ENCODE data around the gene CPNE7. TPM values are rescaled to one million over a fixed set of nuclear protein-coding genes. Genes with fewer than 3 reads are reported as not detected.

Gene CPNE7
- total and polyA plus RNA-seq, 10 of the 15 experiments (the other 5 are each of a cell fraction or from before 2014, with no cell fraction given) = 0.29 to 46.9 (median 17.5) TPM

DNA sequence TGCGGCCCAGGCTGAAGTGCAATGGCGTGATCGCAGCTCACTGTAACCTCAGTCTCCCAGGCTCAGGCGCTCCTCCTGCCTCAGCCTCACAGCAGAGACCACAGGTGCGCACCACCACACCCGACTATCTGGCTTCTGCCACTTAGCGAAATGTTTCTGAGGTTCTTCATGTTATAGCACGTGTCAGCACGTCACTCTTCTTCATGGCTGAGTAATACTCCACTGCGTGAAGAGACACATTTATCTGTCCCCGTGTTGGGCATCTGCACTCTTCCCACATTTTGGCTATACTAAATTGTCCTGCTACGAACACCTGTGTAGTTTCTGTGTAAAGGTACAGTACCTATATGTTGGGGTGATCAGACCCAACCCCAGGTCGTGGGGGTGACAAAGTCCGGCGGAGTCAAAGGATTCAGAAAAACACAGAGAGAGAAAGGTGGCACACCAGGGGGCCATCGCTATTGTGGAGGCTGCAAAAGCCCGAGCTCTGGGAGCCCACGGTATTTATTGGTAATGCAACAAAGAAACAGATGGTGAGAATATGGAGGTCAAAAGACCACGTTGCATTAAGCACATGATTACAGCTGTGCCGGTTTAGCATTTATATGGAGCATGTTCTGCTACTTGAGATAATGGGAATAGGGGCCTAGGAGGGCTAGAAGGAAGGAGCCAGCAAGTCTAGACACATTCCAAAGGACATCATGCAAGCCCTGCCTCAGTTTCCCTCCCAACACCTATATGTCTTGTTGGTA, 37.0 kb downstream of the CPNE7 start:
- DNase-seq (ENCODE audit: low read depth, low spot score) = no peak
- H4K20me1 ChIP-seq (ENCODE audit: control insufficient read depth, insufficient read depth) = no peaks in the 10 kb centered on the region
- ChIA-PET RAD21 (ENCODE audit: unreplicated experiment) (no interaction called here), POLR2A (interaction anchor here (0.6 kb wide), 1 partner anchor 12 kb away, joined by 5 read pairs; no protein-coding TSS in a partner anchor), SMC1A (ENCODE audit: uncharacterized antibody, unreplicated experiment) (no interaction called here), CTCF (no interaction called here)
- whole genome bisulfite sequencing (ENCODE audit: insufficient coverage, insufficient replicate concordance, low lambda C conversion rate, missing lambda C conversion rate) = 58% methylated on average over 20 of the region's 20 CpGs
- no peak for ATAC-seq
- no peaks in the 10 kb centered on the region for H3K27me3 ChIP-seq (replicated peaks in 1 of 2; ENCODE audit: control insufficient read depth in 2 of 2, insufficient read depth in 2 of 2, low read length in 1 of 2)
- no peaks in the 10 kb centered on the region for H3K4me1 ChIP-seq (ENCODE audit: control insufficient read depth, insufficient read depth, low read length)
- H3K9me3 ChIP-seq (replicated peaks; ENCODE audit: control insufficient read depth, insufficient read depth, low read length) = no peaks in the 10 kb centered on the region
- in situ Hi-C loops (cut with MboI) (no loop called here), intact Hi-C loops (cut with micrococcal nuclease; ENCODE audit: unreplicated experiment) (no loop called here)
- TF ChIP-seq SMAD1 (IDR thresholded peaks at IDR 0.05; ENCODE audit: low read depth, partially characterized antibody) (no peak), NFYB (IDR thresholded peaks at IDR 0.05; ENCODE audit: insufficient read depth, low read depth, low read length) (no peak), ZNF687 (IDR thresholded peaks at IDR 0.05) (no peak), NBN (IDR thresholded peaks at IDR 0.05) (no peak), ZSCAN29 (IDR thresholded peaks at IDR 0.05) (no peak), SIX5 (IDR thresholded peaks at IDR 0.05; ENCODE audit: low read depth, low read length, severe bottlenecking) (no peak), DPF2 (IDR thresholded peaks at IDR 0.05) (no peak), FOS (IDR thresholded peaks at IDR 0.05; ENCODE audit: borderline replicate concordance, extremely low read depth, insufficient read length) (no peak), TCF12 (IDR thresholded peaks at IDR 0.05; ENCODE audit: low read depth, low read length) (no peak), TBL1XR1 (IDR thresholded peaks at IDR 0.05; ENCODE audit: low read depth, low read length) (no peak), SP1 (IDR thresholded peaks at IDR 0.05; ENCODE audit: low read depth, low read length) (no peak), POLR2A (IDR thresholded peaks at IDR 0.05; ENCODE audit: low read depth, low read length) (no peak), PAX8 (IDR thresholded peaks at IDR 0.05) (no peak)
- FAIRE-seq = no peak
- H3K4me3 ChIP-seq = no peak overlapping the region
- H3K36me3 ChIP-seq (ENCODE audit: control insufficient read depth in 2 of 2, insufficient read depth in 2 of 2, low read length in 1 of 2) = no peaks in the 10 kb centered on the region
- BruUV-seq (replicated peaks) = no TSS peak
- no peak overlapping the region for H3K4me2 ChIP-seq (ENCODE audit: control insufficient read depth, insufficient read depth)
- no peak overlapping the region for H3K9ac ChIP-seq (ENCODE audit: control insufficient read depth, insufficient read depth, low read length)
- no peak overlapping the region for H3K27ac ChIP-seq (ENCODE audit: control insufficient read depth, insufficient read depth)
- no peak overlapping the region for H2AFZ ChIP-seq (ENCODE audit: control insufficient read depth, low read depth, low read length)
- no peaks in the 10 kb centered on the region for H3K79me2 ChIP-seq (ENCODE audit: control insufficient read depth, insufficient read depth, low read length)

Data from GM12878 (cell line).